GM10266 (cell line): ENCODE measurements around the gene DLEU7.
A peak's percentile ranks its signal among the peaks of the same experiment; 100 is the strongest.

ENCODE experiments used
- DNase-seq: peaks from one replicate; pipeline ENCODE4 v3.0.0; 2012; ENCODE audit errors: extremely low spot score
- CTCF ChIP-seq: IDR thresholded peaks from 2 replicates; pipeline ENCODE4 v1.5.1; 2012; ENCODE audit warnings: mild to moderate bottlenecking, low read depth; ENCODE audit not compliant: control insufficient read depth, insufficient read depth; ENCODE audit errors: missing control alignments

The DLEU7 gene

GRCh38 chr13:50831512-50831911 is 12.0 kb downstream of the DLEU7 start:
- no peak for TF ChIP-seq CTCF
- DNase-seq: no peak

- TF ChIP-seq CTCF: no peak
- no peak for DNase-seq
These were observed 13.6 kb downstream of the DLEU7 start for GRCh38 chr13:50829896-50830295.

- no peak for TF ChIP-seq CTCF
- no peak for DNase-seq
These were observed 14.3 kb downstream of the DLEU7 start for GRCh38 chr13:50829226-50829625.

- TF ChIP-seq CTCF: no peak
- DNase-seq: no peak
These were observed 17.5 kb downstream of the DLEU7 start for GRCh38 chr13:50826035-50826434.

GRCh38 chr13:50812242-50812641 is 31.2 kb downstream of the DLEU7 start:
- no peak for DNase-seq
- no peak for TF ChIP-seq CTCF

GRCh38 chr13:50810998-50811397 is 32.5 kb downstream of the DLEU7 start:
- peak; percentile 44 for DNase-seq
- no peak for TF ChIP-seq CTCF

GRCh38 chr13:50810468-50810867 is 33.0 kb downstream of the DLEU7 start:
- TF ChIP-seq CTCF: no peak
- DNase-seq: no peak
